ENCODE data around the gene ZNF436.
"Not testable (repeated sequence)": the region's sequence is repeated elsewhere in the genome, so short reads cannot be mapped to it uniquely, and the experiment has no call there.

- TF ChIP-seq CTCF, POLR2A (IDR thresholded peaks at IDR 0.05): not testable (repeated sequence)
Measured at GRCh38 chr1:23310280-23310679, 59.4 kb downstream of the ZNF436 start.

Measured in Peyer's patch (tissue), 4 donors.